ENCODE measurements around the gene WSB2. TPM values are rescaled to one million over a fixed set of nuclear protein-coding genes. Genes with fewer than 3 reads are reported as not detected.

The WSB2 gene
- total and polyA plus RNA-seq, 9 of the 15 experiments (the other 6 are each of a cell fraction or from before 2014, with no cell fraction given) = 31.4 to 77.6 (median 52.6) TPM

DNA sequence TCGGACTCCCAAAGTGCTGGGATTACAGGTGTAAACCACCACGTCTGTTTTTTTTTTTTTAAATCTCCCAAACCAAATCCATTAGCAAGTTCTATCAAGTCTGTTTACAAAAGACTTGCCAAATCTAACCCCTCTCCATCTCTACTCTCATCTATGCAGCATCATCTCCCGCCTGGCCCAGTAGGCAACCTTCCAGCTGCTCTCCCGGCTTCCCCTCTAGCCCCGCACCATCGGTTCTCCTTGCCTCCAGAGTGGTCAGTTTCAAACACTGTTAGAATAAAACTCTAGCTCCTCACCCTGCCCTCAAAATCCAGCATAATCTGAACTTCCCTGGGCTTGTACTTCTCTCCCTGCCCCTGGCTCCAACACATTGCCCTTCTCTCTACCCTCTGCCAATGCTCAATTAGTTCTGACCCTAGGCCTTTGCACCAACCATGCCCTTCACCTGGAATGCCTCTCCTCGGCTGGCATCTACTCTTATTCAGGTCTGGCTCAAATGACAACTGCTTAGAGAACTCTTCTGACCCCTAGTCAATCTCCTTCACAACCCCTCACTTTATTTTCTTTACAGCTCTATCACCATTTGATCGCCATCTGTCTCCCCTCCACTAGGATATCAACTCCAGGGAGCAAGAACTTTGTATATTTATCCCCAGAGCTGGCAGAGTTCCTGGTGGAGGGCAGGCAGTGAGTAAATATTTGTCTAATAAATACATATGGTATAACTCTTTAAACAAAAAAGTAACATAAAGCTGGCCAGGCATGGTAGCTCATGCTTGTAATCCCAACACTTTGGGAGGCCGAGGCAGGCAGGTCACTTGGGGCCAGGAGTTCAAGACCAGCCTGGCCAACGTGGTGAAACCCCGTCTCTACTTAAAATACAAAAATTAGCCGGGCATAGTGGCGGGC is 4.9 kb downstream of the WSB2 start:
- intact Hi-C loops (cut with micrococcal nuclease) (no loop called here), in situ Hi-C loops (cut with MboI) (no loop called here)
- peak overlapping the region in 1 of 2 experiments; percentile 29; a peak in 1 of 4 replicates for H3K9ac ChIP-seq (ENCODE audit: insufficient read depth in 1 of 2, low read depth in 2 of 2, low read length in 2 of 2)
- no peak overlapping the region for H3K27ac ChIP-seq (ENCODE audit: extremely low read depth, low read depth, low read length)
- CTCF ChIA-PET (ENCODE audit: low intra/inter-chr PET ratio) = no interaction called here
- H3K9me3 ChIP-seq (replicated peaks; ENCODE audit: control insufficient read depth, insufficient read depth, low read depth, low read length) = no peaks in the 10 kb centered on the region
- no peaks in the 10 kb centered on the region for H3K27me3 ChIP-seq (ENCODE audit: control insufficient read depth in 2 of 2, insufficient read depth in 2 of 2, low read length in 2 of 2)
- DNase-seq (ENCODE audit: extremely low read depth in 1 of 4, low spot score in 3 of 4) (no peak), FAIRE-seq (no peak), ATAC-seq (no peak; the same call in 2 of the 3 replicates)
- H3K79me2 ChIP-seq (ENCODE audit: control insufficient read depth, insufficient read depth, low read length) = peaks cover 25% of the 10 kb centered on the region
- POLR2A ChIA-PET = interaction anchor here (0.5 to 1.9 kb wide), 4 partner anchors 8 to 136 kb away, joined by 3 to 5 read pairs (median 3); no protein-coding TSS in a partner anchor
- H3K4me2 ChIP-seq (ENCODE audit: insufficient read depth, low read length) = no peak overlapping the region
- peaks cover 6 to 9% of the 10 kb centered on the region in 2 experiments; a peak in 3 of 5 replicates for H3K4me1 ChIP-seq (replicated peaks in 1 of 2; ENCODE audit: control insufficient read depth in 2 of 2, insufficient read depth in 2 of 2, low read length in 2 of 2)
- no peak overlapping the region for H2AFZ ChIP-seq (ENCODE audit: low read depth, low read length)
- no peak overlapping the region for H3K4me3 ChIP-seq
- peaks cover 14% of the 10 kb centered on the region; the same call in 2 of the 3 replicates for H3K36me3 ChIP-seq (ENCODE audit: control insufficient read depth, insufficient read depth, low read length)
- H3K9me1 ChIP-seq (ENCODE audit: control insufficient read depth, insufficient read depth, low read length) = no peaks in the 10 kb centered on the region
- H4K20me1 ChIP-seq (replicated peaks; ENCODE audit: control insufficient read depth, insufficient read depth, low read length) = peaks cover 5% of the 10 kb centered on the region; the same call in 1 of the 2 replicates
- TF ChIP-seq ATF7 (IDR thresholded peaks at IDR 0.05) (no peak), POLR2A (conservative IDR thresholded peaks at IDR 0.05) (0 out of 2 replicates have a peak, but pooled peaks have one; percentile 26)
- BruUV-seq (replicated peaks) = no TSS peak
- 73% methylated on average over 12 of the region's 13 CpGs for WGBS (ENCODE audit: insufficient coverage, low coverage, missing lambda C conversion rate)

DNA sequence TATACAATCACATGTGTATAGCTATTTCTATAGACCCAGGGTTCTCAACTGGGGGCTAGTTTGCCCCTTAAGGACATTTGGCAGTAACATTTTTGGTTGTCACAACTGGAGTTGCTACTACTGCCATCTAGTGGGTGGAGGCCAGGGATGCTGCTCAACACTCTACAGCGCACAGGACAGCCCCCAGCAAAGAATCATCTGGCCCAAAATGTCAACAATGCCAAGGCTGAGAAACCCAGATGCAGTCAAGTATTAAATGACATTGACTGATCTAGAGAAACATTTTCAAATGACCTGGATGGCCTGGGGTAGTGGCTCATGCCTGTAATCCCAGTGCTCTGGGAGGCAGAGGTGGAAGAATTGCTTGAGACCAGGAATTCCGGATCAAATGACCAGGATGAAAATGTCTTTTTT is 5.8 kb downstream of the WSB2 start:
- Histone ChIP-seq H3K27ac (ENCODE audit: extremely low read depth, low read depth, low read length) (no peak overlapping the region), H3K27me3 (ENCODE audit: control insufficient read depth in 2 of 2, insufficient read depth in 2 of 2, low read length in 2 of 2) (no peaks in the 10 kb centered on the region), H3K4me1 (replicated peaks in 1 of 2; ENCODE audit: control insufficient read depth in 2 of 2, insufficient read depth in 2 of 2, low read length in 2 of 2) (peaks cover under 1 to 9% of the 10 kb centered on the region in 2 experiments; a peak in 2 of 5 replicates), H3K9me1 (ENCODE audit: control insufficient read depth, insufficient read depth, low read length) (no peaks in the 10 kb centered on the region), H3K36me3 (ENCODE audit: control insufficient read depth, insufficient read depth, low read length) (peaks cover 19% of the 10 kb centered on the region; the same call in 2 of the 3 replicates), H3K4me2 (ENCODE audit: insufficient read depth, low read length) (no peak overlapping the region), H3K4me3 (no peak overlapping the region), H4K20me1 (replicated peaks; ENCODE audit: control insufficient read depth, insufficient read depth, low read length) (peaks cover 3% of the 10 kb centered on the region; the same call in 1 of the 2 replicates), H3K9ac (ENCODE audit: insufficient read depth in 1 of 2, low read depth in 2 of 2, low read length in 2 of 2) (no peak overlapping the region), H2AFZ (ENCODE audit: low read depth, low read length) (peak overlapping the region; percentile 29; the same call in 1 of the 2 replicates), H3K9me3 (replicated peaks; ENCODE audit: control insufficient read depth, insufficient read depth, low read depth, low read length) (no peaks in the 10 kb centered on the region), H3K79me2 (ENCODE audit: control insufficient read depth, insufficient read depth, low read length) (peaks cover 20% of the 10 kb centered on the region)
- no TSS peak for BruUV-seq (replicated peaks)
- ATAC-seq (peak; percentile 91), DNase-seq (ENCODE audit: extremely low read depth in 1 of 4, low spot score in 3 of 4) (peak; percentile 46 to 80 (median 58)), FAIRE-seq (peak; percentile 93)
- WGBS (ENCODE audit: insufficient coverage, low coverage, missing lambda C conversion rate) = 58% methylated on average over 2 of the region's 2 CpGs
- ChIA-PET CTCF (ENCODE audit: low intra/inter-chr PET ratio) (no interaction called here), POLR2A (no interaction called here)
- intact Hi-C loops (cut with micrococcal nuclease) (no loop called here), in situ Hi-C loops (cut with MboI) (no loop called here)
- TF ChIP-seq, protein P1, sequence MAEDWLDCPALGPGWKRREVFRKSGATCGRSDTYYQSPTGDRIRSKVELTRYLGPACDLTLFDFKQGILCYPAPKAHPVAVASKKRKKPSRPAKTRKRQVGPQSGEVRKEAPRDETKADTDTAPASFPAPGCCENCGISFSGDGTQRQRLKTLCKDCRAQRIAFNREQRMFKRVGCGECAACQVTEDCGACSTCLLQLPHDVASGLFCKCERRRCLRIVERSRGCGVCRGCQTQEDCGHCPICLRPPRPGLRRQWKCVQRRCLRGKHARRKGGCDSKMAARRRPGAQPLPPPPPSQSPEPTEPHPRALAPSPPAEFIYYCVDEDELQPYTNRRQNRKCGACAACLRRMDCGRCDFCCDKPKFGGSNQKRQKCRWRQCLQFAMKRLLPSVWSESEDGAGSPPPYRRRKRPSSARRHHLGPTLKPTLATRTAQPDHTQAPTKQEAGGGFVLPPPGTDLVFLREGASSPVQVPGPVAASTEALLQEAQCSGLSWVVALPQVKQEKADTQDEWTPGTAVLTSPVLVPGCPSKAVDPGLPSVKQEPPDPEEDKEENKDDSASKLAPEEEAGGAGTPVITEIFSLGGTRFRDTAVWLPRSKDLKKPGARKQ (CRISPR knock-in tag; IDR thresholded peaks at IDR 0.05) = no peak
- TF ChIP-seq, protein P2, sequence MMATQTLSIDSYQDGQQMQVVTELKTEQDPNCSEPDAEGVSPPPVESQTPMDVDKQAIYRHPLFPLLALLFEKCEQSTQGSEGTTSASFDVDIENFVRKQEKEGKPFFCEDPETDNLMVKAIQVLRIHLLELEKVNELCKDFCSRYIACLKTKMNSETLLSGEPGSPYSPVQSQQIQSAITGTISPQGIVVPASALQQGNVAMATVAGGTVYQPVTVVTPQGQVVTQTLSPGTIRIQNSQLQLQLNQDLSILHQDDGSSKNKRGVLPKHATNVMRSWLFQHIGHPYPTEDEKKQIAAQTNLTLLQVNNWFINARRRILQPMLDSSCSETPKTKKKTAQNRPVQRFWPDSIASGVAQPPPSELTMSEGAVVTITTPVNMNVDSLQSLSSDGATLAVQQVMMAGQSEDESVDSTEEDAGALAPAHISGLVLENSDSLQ (IDR thresholded peaks at IDR 0.05) = no peak
- TF ChIP-seq, protein P3, sequence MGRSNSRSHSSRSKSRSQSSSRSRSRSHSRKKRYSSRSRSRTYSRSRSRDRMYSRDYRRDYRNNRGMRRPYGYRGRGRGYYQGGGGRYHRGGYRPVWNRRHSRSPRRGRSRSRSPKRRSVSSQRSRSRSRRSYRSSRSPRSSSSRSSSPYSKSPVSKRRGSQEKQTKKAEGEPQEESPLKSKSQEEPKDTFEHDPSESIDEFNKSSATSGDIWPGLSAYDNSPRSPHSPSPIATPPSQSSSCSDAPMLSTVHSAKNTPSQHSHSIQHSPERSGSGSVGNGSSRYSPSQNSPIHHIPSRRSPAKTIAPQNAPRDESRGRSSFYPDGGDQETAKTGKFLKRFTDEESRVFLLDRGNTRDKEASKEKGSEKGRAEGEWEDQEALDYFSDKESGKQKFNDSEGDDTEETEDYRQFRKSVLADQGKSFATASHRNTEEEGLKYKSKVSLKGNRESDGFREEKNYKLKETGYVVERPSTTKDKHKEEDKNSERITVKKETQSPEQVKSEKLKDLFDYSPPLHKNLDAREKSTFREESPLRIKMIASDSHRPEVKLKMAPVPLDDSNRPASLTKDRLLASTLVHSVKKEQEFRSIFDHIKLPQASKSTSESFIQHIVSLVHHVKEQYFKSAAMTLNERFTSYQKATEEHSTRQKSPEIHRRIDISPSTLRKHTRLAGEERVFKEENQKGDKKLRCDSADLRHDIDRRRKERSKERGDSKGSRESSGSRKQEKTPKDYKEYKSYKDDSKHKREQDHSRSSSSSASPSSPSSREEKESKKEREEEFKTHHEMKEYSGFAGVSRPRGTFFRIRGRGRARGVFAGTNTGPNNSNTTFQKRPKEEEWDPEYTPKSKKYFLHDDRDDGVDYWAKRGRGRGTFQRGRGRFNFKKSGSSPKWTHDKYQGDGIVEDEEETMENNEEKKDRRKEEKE (IDR thresholded peaks at IDR 0.05; ENCODE audit: borderline replicate concordance in 1 of 2, control insufficient read depth in 1 of 2, low read depth in 2 of 2, low read length in 1 of 2) = no peak
- TF ChIP-seq HCFC1 (IDR thresholded peaks at IDR 0.05; ENCODE audit: low read depth, low read length) = 0 out of 2 replicates have a peak, but pooled peaks have one; percentile 12

Data from K562 (cell line).